ENCODE measurements around the gene CACNG3.
"Not testable (repeated sequence)": the region's sequence is repeated elsewhere in the genome, so short reads cannot be mapped to it uniquely, and the experiment has no call there.

The CACNG3 gene

GRCh38 chr16:24343829-24344228 is 87.7 kb downstream of the CACNG3 start:
- DNase-seq = not testable (repeated sequence)

- no peak for DNase-seq
Measured at GRCh38 chr16:24344784-24345183, 88.6 kb downstream of the CACNG3 start.

- DNase-seq = no peak
Measured at GRCh38 chr16:24345704-24346103, 89.6 kb downstream of the CACNG3 start.

GRCh38 chr16:24346734-24347133 is 90.6 kb downstream of the CACNG3 start:
- no peak for DNase-seq

GRCh38 chr16:24347556-24347955 is 91.4 kb downstream of the CACNG3 start:
- no peak for DNase-seq

- no peak for DNase-seq
Measured at GRCh38 chr16:24348545-24349290, 92.6 kb downstream of the CACNG3 start.

- no peak for DNase-seq
Measured at GRCh38 chr16:24349320-24349719, 93.2 kb downstream of the CACNG3 start.

GRCh38 chr16:24352746-24353145 is 96.6 kb downstream of the CACNG3 start:
- no peak for DNase-seq

GRCh38 chr16:24353622-24354021 is 97.5 kb downstream of the CACNG3 start:
- DNase-seq = no peak

- no peak for DNase-seq
Measured at GRCh38 chr16:24357511-24357910, 101.4 kb downstream of the CACNG3 start.

GRCh38 chr16:24358117-24358516 is 102.0 kb downstream of the CACNG3 start:
- no peak for DNase-seq

GRCh38 chr16:24359490-24359889 is 103.4 kb downstream of the CACNG3 start:
- no peak for DNase-seq

- no peak for DNase-seq
Measured at GRCh38 chr16:24360936-24361335, 104.8 kb downstream of the CACNG3 start.

- no peak for DNase-seq
Measured at GRCh38 chr16:24364596-24364995, 108.5 kb downstream of the CACNG3 start.

- DNase-seq = no peak
Measured at GRCh38 chr16:24367186-24367710, 111.1 kb downstream of the CACNG3 start.

GRCh38 chr16:24372824-24373223 is 116.7 kb downstream of the CACNG3 start:
- DNase-seq = no peak

- DNase-seq = no peak
Measured at GRCh38 chr16:24378999-24379398, 122.9 kb downstream of the CACNG3 start.

GRCh38 chr16:24381470-24382118 is 125.5 kb downstream of the CACNG3 start:
- no peak for DNase-seq

GRCh38 chr16:24382762-24383407 is 126.8 kb downstream of the CACNG3 start:
- DNase-seq = no peak

GRCh38 chr16:24394341-24394740 is 138.2 kb downstream of the CACNG3 start:
- no peak for DNase-seq

- no peak for DNase-seq
Measured at GRCh38 chr16:24396350-24397271, 140.5 kb downstream of the CACNG3 start.

- DNase-seq = no peak
Measured at GRCh38 chr16:24409045-24409444, 152.9 kb downstream of the CACNG3 start.

Data from central memory CD4-positive, alpha-beta T cell (primary cell).